ENCODE data around the gene SHROOM3.

Gene SHROOM3

GRCh38 chr4:76426272-76426671 lies 8.8 kb upstream of the SHROOM3 start:
- no peak overlapping the region for H3K4me3 ChIP-seq (ENCODE audit: low read depth, low read length)
- ChIA-PET POLR2A (no interaction called here), CTCF (interaction anchor here (1.3 to 21.4 kb wide), 5 partner anchors 10 to 246 kb away, joined by 3 to 586 read pairs (median 17); partner anchors contain the start of gene SHROOM3)
- no peak for DNase-seq (ENCODE audit: low read depth, low spot score)
- no peak for TF ChIP-seq CTCF (IDR thresholded peaks at IDR 0.05; ENCODE audit: insufficient read depth, low read length, missing control alignments)

- CTCF ChIA-PET, result interaction anchor here (1.0 to 21.4 kb wide), 12 partner anchors 8 to 250 kb away, joined by 3 to 586 read pairs (median 14); partner anchors contain the start of gene CCDC158
- no peak for DNase-seq (ENCODE audit: low read depth, low spot score)
- TF ChIP-seq CTCF (IDR thresholded peaks at IDR 0.05; ENCODE audit: insufficient read depth, low read length, missing control alignments), result no peak
- POLR2A ChIA-PET, result no interaction called here
- H3K4me3 ChIP-seq (ENCODE audit: low read depth, low read length), result no peak overlapping the region
These were observed 5.4 kb upstream of the SHROOM3 start for GRCh38 chr4:76429636-76430035.

GRCh38 chr4:76430519-76431388 lies 4.3 kb upstream of the SHROOM3 start:
- no peak overlapping the region for H3K4me3 ChIP-seq (ENCODE audit: low read depth, low read length)
- ChIA-PET CTCF (interaction anchor here (0.6 to 21.4 kb wide), 31 partner anchors 9 to 927 kb away, joined by 3 to 586 read pairs (median 5); partner anchors contain the start of gene CCDC158), POLR2A (no interaction called here)
- DNase-seq (ENCODE audit: low read depth, low spot score), result peak; percentile 14
- TF ChIP-seq CTCF (IDR thresholded peaks at IDR 0.05; ENCODE audit: insufficient read depth, low read length, missing control alignments), result peak; percentile 36

- CTCF ChIA-PET, result interaction anchor here (0.8 to 21.4 kb wide), 16 partner anchors 8 to 769 kb away, joined by 3 to 586 read pairs (median 4); partner anchors contain the start of gene CCDC158
- no peak for DNase-seq (ENCODE audit: low read depth, low spot score)
- H3K4me3 ChIP-seq (ENCODE audit: low read depth, low read length), result no peak overlapping the region
- TF ChIP-seq CTCF (IDR thresholded peaks at IDR 0.05; ENCODE audit: insufficient read depth, low read length, missing control alignments), result no peak
- POLR2A ChIA-PET, result interaction anchor here (1.2 kb wide), 1 partner anchor 12 kb away, joined by 3 read pairs; no protein-coding TSS in a partner anchor
These were observed 695 bp downstream of the SHROOM3 start for GRCh38 chr4:76435528-76436319.

- H3K4me3 ChIP-seq (ENCODE audit: low read depth, low read length), result no peak overlapping the region
- TF ChIP-seq CTCF (IDR thresholded peaks at IDR 0.05; ENCODE audit: insufficient read depth, low read length, missing control alignments), result no peak
- POLR2A ChIA-PET, result no interaction called here
- no peak for DNase-seq (ENCODE audit: low read depth, low spot score)
- CTCF ChIA-PET, result interaction anchor here (2.2 to 21.4 kb wide), 2 partner anchors 9 to 62 kb away, joined by 13 to 586 read pairs; no protein-coding TSS in a partner anchor
These were observed 4.5 kb downstream of the SHROOM3 start for GRCh38 chr4:76439491-76439890.
